Measurements from ENCODE around the gene IFT122. TPM values are rescaled to one million over a fixed set of nuclear protein-coding genes. Genes with fewer than 3 reads are reported as not detected.
"Not testable (repeated sequence)": the region's sequence is repeated elsewhere in the genome, so short reads cannot be mapped to it uniquely, and the experiment has no call there.

IFT122 gene
- polyA plus RNA-seq, 6 donors from 2014 or later, result 4.4 to 9.7 (median 5.1) TPM; not detected in 1

DNA sequence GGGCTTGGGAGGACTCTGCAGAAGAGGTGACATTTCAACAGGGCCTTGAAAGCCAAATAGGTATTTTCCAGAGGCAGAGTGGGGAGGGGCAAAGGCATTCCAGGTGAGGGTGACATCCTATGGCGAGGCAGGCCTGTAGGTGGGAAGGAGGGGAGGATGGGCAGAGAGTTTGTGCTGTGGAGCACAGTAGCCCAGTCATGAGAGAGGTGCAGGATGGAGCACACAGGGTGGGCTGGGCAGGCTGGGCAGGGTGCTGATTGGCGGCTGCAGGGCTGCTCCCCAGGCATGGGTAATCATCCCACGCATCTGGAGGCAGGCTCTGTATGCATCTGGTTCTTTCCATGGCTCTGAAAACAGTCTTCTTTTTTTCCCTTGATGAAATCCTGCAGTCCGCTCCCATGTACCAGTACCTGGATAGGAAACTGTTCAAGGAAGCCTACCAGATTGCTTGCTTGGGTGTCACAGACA lies 47.9 kb downstream of the IFT122 start:
- not testable (repeated sequence) for H3K4me1 Mint-ChIP-seq; DNase-seq; H3K9me3 Mint-ChIP-seq; ATAC-seq (ENCODE audit: low read depth in 2 of 2); H3K27me3 Mint-ChIP-seq; H3K27ac Mint-ChIP-seq; H3K36me3 Mint-ChIP-seq
- H3K4me3 Mint-ChIP-seq, result peak overlapping the region in 1 of 8 donors; percentile 59

DNA sequence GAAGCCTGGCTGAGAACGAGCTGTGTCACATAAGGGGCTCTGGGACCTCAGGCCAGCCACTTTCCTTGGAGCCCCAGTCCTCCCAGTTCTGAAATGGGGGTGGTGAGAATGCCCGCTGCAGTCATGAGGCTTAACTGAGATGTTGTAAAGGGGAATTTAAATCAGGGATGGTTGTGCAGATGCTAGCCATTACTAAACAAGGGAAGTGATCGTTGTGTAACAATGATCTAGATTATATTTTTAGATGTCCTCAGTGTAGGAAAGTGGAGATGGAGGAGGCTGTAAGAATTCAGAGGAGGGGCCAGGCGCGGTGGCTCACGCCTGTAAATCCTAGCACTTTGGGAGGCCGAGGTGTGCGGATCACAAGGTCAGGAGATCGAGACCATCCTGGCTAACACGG lies 49.2 kb downstream of the IFT122 start:
- not testable (repeated sequence) for H3K27ac Mint-ChIP-seq; H3K27me3 Mint-ChIP-seq; H3K4me3 Mint-ChIP-seq; DNase-seq; ATAC-seq (ENCODE audit: low read depth in 2 of 2); H3K9me3 Mint-ChIP-seq; H3K36me3 Mint-ChIP-seq; H3K4me1 Mint-ChIP-seq

DNA sequence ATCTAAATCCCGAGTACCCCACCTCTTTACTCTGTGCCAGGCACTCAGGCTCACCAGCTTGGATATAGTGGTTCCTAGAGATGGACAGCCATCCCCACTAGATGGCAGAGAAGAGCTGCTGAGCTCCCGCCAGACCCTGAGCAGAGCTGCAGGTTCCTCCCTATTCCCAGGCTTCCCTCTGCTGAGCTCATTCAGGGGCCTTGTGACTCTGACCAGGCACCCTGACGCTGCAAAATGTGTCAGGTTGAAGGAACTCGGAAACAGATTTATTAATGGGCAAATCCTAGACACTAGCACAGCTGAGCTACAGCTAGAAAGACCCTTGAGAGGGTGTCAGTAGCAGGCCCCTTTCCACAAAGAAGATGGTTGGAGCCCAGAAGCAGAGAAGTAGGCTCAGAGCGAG lies 50.2 kb downstream of the IFT122 start:
- DNase-seq, result peak; percentile 48
- no peaks in the 10 kb centered on the region for H3K27me3 Mint-ChIP-seq
- H3K36me3 Mint-ChIP-seq, result peaks cover 0 to 4% of the 10 kb centered on the region in 2 donors
- ATAC-seq (ENCODE audit: low read depth in 2 of 2), result peak; percentile 92 to 98
- no peaks in the 10 kb centered on the region for H3K9me3 Mint-ChIP-seq
- no peak overlapping the region for H3K4me3 Mint-ChIP-seq
- H3K4me1 Mint-ChIP-seq, result no peaks in the 10 kb centered on the region
- H3K27ac Mint-ChIP-seq, result peak overlapping the region in 1 of 6 donors; percentile 63

DNA sequence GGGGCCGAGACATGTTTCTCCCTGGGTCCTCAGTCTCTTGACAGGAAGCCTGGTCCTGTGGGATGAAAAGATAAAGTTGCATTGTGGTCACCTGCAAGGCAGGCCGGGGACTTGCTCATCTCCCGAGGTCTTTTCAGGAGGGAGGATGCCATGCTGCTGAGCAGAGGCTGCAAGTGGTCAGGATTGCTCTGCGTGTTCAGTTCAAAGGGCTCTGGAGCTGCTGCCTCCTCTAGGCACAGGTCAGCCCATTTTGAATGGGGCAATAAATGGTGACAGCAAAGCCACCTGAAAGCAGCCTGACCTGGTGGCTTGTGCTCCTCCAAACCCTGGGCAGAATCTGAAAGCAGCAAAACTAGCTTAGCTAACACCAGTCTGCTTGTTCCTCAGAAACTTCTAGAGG lies 51.1 kb downstream of the IFT122 start:
- not testable (repeated sequence) for H3K27me3 Mint-ChIP-seq; DNase-seq; H3K9me3 Mint-ChIP-seq; ATAC-seq (ENCODE audit: low read depth in 2 of 2); H3K4me3 Mint-ChIP-seq; H3K36me3 Mint-ChIP-seq; H3K4me1 Mint-ChIP-seq
- H3K27ac Mint-ChIP-seq, result peak overlapping the region in 1 of 6 donors; percentile 60

DNA sequence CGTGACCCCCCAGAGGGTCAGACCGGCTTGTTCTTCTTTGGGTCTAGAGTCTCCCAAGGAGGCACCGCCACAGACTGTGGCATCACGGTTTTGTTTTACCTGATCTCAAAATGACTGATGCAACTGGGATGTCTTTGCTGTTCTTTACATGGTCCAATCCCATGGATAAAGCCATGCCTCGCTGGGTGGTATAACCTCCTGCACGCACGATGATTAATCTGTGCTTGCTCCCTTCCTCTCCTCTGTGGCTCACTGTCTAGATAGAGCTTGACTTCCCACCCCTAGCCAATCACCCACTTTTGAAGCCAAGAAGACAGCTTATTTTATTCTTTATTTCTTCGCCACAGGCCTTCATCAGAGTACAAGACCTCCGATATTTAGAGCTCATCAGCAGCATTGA lies 51.8 kb downstream of the IFT122 start:
- ATAC-seq (ENCODE audit: low read depth in 2 of 2), result no peak
- Mint-ChIP-seq H3K9me3 (no peaks in the 10 kb centered on the region), H3K27ac (peak overlapping the region in 1 of 6 donors; percentile 76), H3K4me3 (no peak overlapping the region), H3K36me3 (peaks cover 0 to 4% of the 10 kb centered on the region in 2 donors), H3K4me1 (no peaks in the 10 kb centered on the region), H3K27me3 (no peaks in the 10 kb centered on the region)
- DNase-seq, result no peak

DNA sequence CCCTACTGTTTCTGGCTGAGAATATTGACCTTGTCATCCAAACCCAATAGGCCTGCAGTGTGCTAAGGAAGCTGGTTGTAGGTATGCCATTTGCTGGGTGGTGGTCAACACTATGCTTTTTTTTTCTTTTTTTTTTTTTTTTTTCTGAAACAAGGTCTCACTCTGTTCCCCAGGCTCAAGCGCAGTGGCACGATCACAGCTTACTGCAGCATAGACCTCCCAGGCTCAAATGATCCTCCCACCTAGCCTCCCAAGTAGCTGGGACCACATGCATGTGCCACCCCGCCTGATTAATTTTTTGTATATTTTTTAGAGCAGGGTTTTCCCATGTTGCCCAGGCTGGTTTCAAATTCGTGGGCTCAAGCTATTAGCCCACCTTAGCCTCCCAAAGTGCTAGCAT lies 52.7 kb downstream of the IFT122 start:
- Mint-ChIP-seq H3K4me3 (no peak overlapping the region), H3K9me3 (no peaks in the 10 kb centered on the region), H3K4me1 (no peaks in the 10 kb centered on the region), H3K27me3 (no peaks in the 10 kb centered on the region), H3K36me3 (peaks cover 0 to 4% of the 10 kb centered on the region in 2 donors), H3K27ac (no peak overlapping the region)
- ATAC-seq (ENCODE audit: low read depth in 2 of 2), result no peak
- no peak for DNase-seq

DNA sequence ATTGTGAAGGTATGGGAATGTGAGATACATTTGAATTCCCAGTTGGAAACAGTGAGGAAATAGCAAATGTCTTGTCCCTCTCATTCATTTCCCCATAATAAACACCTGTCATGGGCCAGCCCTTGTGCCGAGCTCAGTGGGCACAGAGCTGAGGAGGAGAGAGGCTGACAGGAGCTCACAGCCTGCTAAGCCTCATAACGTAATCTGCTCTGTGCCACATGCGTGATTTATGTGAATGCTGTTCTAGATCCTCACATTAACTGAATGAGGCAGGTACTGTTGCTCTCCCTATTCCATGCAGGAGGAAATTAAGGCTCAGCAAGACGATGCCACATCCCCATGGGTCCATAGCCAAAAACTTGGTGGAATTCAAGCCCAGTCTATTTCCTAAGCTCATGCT lies 53.2 kb downstream of the IFT122 start:
- Mint-ChIP-seq H3K4me3 (no peak overlapping the region), H3K27ac (peak overlapping the region in 1 of 6 donors; percentile 10), H3K27me3 (no peaks in the 10 kb centered on the region), H3K9me3 (no peaks in the 10 kb centered on the region), H3K36me3 (peaks cover 0 to 4% of the 10 kb centered on the region in 2 donors), H3K4me1 (no peaks in the 10 kb centered on the region)
- DNase-seq, result no peak
- no peak for ATAC-seq (ENCODE audit: low read depth in 2 of 2)

DNA sequence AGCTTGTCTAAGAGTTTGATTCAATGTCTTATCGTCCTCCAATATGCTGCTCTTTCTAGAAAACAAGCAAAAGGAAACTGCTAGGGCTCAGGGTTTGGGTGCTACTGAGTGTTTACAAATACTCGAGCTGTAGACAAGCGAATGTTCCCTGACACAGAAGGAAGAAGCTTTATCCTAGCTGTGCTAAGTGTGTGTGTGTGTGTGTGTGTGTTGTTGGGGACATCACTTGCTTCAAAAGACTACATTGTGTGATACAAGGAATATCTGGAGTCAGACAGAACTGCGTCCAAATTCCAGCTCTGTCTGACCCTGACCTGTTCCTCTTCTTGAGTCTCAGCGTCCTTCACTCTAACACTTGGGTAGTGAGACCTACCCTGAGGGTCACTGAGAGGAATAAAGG lies 54.5 kb downstream of the IFT122 start:
- H3K36me3 Mint-ChIP-seq; H3K9me3 Mint-ChIP-seq; ATAC-seq (ENCODE audit: low read depth in 2 of 2); DNase-seq; H3K4me1 Mint-ChIP-seq; H3K27me3 Mint-ChIP-seq: not testable (repeated sequence)
- Mint-ChIP-seq H3K27ac (peak overlapping the region in 1 of 6 donors; percentile 20), H3K4me3 (peak overlapping the region in 1 of 8 donors; percentile 37)

DNA sequence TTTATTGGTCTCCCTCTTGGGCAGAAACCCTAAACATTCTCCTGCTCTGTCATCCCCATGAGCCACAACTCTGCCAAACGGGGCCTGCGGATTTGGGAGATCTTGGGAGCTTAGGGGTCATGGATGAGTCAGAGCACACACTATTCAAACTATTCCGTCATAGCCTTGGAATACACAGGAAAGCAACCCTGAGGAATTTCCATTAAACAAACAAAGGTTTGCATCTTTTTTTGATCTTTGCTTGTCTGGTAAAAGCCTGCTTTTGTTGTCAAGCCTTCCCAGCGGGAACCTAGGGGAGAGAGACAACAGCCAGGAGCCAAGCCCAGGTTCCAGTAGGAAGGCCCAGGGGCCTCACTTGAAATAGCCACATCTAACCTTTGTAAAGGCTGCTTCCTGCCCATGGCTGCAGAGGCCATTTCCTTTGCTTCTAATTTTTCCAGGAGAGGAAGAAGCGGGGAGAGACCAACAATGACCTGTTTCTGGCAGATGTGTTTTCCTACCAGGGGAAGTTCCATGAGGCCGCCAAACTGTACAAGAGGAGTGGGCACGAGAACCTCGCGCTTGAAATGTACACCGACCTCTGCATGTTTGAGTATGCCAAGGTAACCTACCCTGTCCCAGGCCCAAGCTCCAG lies 55.1 kb downstream of the IFT122 start:
- ATAC-seq (ENCODE audit: low read depth in 2 of 2); H3K36me3 Mint-ChIP-seq; DNase-seq; H3K27ac Mint-ChIP-seq; H3K9me3 Mint-ChIP-seq; H3K4me1 Mint-ChIP-seq; H3K27me3 Mint-ChIP-seq: not testable (repeated sequence)
- peak overlapping the region in 1 of 8 donors; percentile 37 for H3K4me3 Mint-ChIP-seq

DNA sequence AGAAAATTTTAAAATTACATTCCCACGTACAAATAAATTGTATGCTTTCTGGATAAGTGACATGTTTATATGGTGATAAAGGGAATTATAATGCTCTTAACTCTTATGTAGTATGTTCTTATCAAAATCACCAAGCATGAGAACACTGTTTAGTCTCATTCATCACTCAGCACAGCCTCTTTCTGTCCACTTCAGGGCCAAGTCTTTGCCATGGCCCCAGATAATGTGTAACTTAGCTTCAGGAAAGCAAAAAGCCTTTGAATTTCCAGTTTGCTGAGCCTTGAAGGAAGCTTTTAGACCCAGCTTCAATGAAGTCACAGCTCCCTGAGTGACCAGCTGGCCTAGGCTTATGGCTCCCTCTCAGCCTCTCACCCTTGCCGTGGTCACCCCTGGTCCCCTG lies 57.9 kb downstream of the IFT122 start:
- ATAC-seq (ENCODE audit: low read depth in 2 of 2); H3K4me1 Mint-ChIP-seq; H3K9me3 Mint-ChIP-seq; DNase-seq; H3K27me3 Mint-ChIP-seq; H3K27ac Mint-ChIP-seq: not testable (repeated sequence)
- Mint-ChIP-seq H3K4me3 (peak overlapping the region in 1 of 8 donors; percentile 8), H3K36me3 (peaks cover 7 to 10% of the 10 kb centered on the region in 2 donors)

DNA sequence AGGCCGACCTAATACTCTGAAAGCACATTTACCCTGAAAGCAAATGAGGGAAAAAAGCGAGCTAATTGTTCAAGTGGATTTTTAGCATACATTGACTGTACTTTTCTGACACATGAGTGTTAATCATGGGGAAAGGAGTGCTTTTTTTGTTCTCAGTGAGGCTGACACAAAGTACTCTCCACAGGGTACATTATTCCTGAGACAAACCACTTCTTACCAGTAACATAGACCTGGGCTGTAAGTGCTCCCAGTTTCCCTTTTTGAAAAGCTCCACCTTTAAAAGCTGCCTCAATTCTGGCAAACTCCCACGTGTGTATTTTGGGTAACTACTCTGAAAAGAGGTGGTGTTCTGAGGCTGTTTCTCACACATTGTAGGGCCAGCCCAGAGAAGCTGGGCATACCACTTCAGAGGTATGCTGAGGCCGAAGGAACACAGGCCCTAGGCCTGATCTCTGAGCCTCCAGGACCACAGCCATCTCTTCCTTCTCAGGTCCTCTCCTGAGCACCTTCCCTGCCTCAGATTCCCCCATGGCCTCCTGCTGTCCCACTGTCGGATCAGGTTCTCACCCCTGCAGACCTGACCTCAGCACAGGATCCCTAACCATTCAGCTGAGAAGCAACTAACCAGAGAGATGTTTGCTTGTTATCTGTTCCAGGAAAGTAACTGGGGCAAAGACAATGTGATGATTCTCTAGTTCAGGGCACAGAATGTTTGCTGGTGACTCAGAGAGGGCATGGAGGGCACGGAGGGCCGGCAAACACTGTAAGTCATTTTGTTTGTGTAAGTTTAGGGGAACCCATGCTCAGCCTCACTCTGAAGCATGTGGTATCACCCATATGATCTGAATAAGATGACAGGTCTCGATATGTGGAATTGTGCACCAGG lies 58.8 kb downstream of the IFT122 start:
- H3K27me3 Mint-ChIP-seq; DNase-seq; H3K4me3 Mint-ChIP-seq; ATAC-seq (ENCODE audit: low read depth in 2 of 2); H3K9me3 Mint-ChIP-seq; H3K4me1 Mint-ChIP-seq: not testable (repeated sequence)
- Mint-ChIP-seq H3K27ac (peak overlapping the region in 1 of 6 donors; percentile 24), H3K36me3 (peaks cover 7 to 10% of the 10 kb centered on the region in 2 donors)

DNA sequence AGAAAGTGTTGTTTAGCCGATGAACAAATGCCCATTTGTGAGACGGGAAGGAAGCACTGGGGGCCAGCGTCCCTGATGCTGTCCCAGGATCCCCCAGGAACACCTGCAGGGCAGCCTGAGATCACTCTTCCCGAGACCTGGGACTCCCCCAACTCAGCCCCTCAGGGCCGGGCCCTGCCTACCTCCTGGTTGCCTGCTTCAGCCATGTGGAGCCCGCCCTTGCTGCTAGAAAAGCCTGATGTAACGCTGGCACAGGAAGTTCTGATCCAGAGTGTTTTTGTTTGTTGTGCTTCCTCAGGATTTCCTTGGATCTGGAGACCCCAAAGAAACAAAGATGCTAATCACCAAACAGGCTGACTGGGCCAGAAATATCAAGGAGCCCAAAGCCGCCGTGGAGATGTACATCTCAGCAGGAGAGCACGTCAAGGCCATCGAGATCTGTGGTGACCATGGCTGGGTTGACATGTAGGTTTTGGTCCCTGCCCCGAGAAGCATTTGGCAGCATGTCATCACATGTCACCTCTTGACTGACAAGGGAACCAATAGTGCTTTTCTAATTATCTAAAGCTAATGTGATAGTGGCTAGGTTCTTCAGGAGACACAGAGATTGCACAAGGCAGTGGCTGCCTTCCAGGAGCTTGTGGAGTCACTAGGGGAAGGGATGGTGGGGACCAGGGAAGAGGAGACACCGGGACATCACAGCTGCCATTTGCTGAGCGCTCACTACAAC lies 59.7 kb downstream of the IFT122 start:
- not testable (repeated sequence) for H3K27ac Mint-ChIP-seq, H3K4me3 Mint-ChIP-seq

DNA sequence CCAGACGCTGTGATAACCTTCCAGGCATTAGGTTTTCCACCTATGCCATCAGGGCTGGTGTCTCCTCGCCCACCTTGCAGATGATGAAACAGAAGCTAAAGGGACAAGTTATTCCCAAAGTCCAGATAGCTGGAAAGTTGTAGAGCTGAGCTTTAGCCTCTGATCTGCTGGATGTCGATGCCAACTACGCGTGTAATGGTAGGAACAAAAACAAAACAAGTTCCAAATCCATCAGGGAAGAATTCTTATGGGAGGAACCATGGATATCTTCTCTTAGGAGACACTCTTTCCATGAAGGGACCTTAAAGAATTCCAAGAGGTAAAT lies 60.3 kb downstream of the IFT122 start:
- Mint-ChIP-seq H3K36me3 (peaks cover 7 to 10% of the 10 kb centered on the region in 2 donors), H3K4me3 (no peak overlapping the region), H3K9me3 (no peaks in the 10 kb centered on the region), H3K4me1 (no peaks in the 10 kb centered on the region), H3K27me3 (no peaks in the 10 kb centered on the region), H3K27ac (peak overlapping the region in 1 of 6 donors; percentile 33)
- ATAC-seq (ENCODE audit: low read depth in 2 of 2) (no peak), DNase-seq (no peak)

More for the DNA sequence above, 59.7 kb downstream of the IFT122 start:
- H3K4me1 Mint-ChIP-seq; H3K27me3 Mint-ChIP-seq; H3K9me3 Mint-ChIP-seq; DNase-seq; ATAC-seq (ENCODE audit: low read depth in 2 of 2): not testable (repeated sequence)
- H3K36me3 Mint-ChIP-seq, result peaks cover 7 to 10% of the 10 kb centered on the region in 2 donors
